Fibroblast of lung (primary cell): ENCODE data around the gene OXGR1. TPM values are rescaled to one million over a fixed set of nuclear protein-coding genes. Genes with fewer than 3 reads are reported as not detected.

Experiments used
- DNase-seq, 2 donors: peaks; one replicate each; pipeline versions ENCODE4 v3.0.0 to v3.0.0-alpha.2; 2010; ENCODE audit warnings: low read depth in 2 of 2
- H2AFZ ChIP-seq: 2 replicates; pipeline ENCODE4 v1.5.1; 2012; ENCODE audit warnings: low read length, control low read depth, inconsistent platforms
- H3K27ac ChIP-seq: 2 replicates; pipeline ENCODE4 v1.5.1; 2011; ENCODE audit warnings: low read length, control low read depth; ENCODE audit not compliant: insufficient read depth
- H3K27me3 ChIP-seq: 2 replicates; pipeline ENCODE4 v1.5.1; 2011; ENCODE audit warnings: mild to moderate bottlenecking, low read length; ENCODE audit not compliant: control insufficient read depth, insufficient read depth
- H3K36me3 ChIP-seq: 2 replicates; pipeline ENCODE4 v1.5.1; 2011; ENCODE audit warnings: low read length; ENCODE audit not compliant: control insufficient read depth, insufficient read depth
- H3K4me1 ChIP-seq: 2 replicates; pipeline ENCODE4 v1.5.1; 2011; ENCODE audit warnings: low read length; ENCODE audit not compliant: control insufficient read depth, insufficient read depth; ENCODE audit errors: extremely low read depth
- H3K4me2 ChIP-seq: 2 replicates; pipeline ENCODE4 v1.5.1; 2011; ENCODE audit warnings: low read length, control low read depth; ENCODE audit not compliant: insufficient read depth; ENCODE audit errors: extremely low read depth
- H3K4me3 ChIP-seq, 4 experiments: fragments of 200-600 bp in 1 of 4; sonication (generic) in 1 of 4; replicated peaks in 1 of 4; 2 replicates each; pipeline ENCODE4 v1.5.1; 2011 to 2016; ENCODE audit warnings: low read length in 4 of 4, low read depth in 3 of 4, mild to moderate bottlenecking in 3 of 4, control low read depth in 2 of 4, inconsistent platforms in 1 of 4, mixed read lengths in 1 of 4; ENCODE audit not compliant: insufficient read depth in 1 of 4; ENCODE audit errors: control extremely low read depth in 1 of 4
- H3K79me2 ChIP-seq: 2 replicates; pipeline ENCODE4 v1.5.1; 2012; ENCODE audit warnings: mild to moderate bottlenecking, low read length, inconsistent platforms; ENCODE audit not compliant: control insufficient read depth, insufficient read depth
- H3K9ac ChIP-seq: 2 replicates; pipeline ENCODE4 v1.5.1; 2011; ENCODE audit warnings: mild to moderate bottlenecking, low read length, control low read depth; ENCODE audit not compliant: insufficient read depth
- H3K9me3 ChIP-seq: 2 replicates; pipeline ENCODE4 v1.5.1; 2012; ENCODE audit warnings: low read depth, low read length; ENCODE audit not compliant: control insufficient read depth, insufficient read depth
- H4K20me1 ChIP-seq: 2 replicates; pipeline ENCODE4 v1.5.1; 2011; ENCODE audit warnings: low read length; ENCODE audit not compliant: control insufficient read depth, insufficient read depth; ENCODE audit errors: extremely low read depth
- EZH2 ChIP-seq: IDR thresholded peaks from 2 replicates; pipeline ENCODE4 v1.5.1; 2012; ENCODE audit warnings: low read length, control low read depth, mild to moderate bottlenecking; ENCODE audit errors: missing control alignments
- polyA plus RNA-seq, 2 donors: library from polyadenylated mRNA; depleted of rRNA in 1 of 2; stranded (reverse) in 1 of 2; unstranded in 1 of 2; fragments of >200 nt; gene quantifications; 2 replicates each; pipeline ENCODE4 v1.2.1, GENCODE V29; 2011 to 2012; ENCODE audit warnings: missing spikeins in 1 of 2
- total RNA-seq: library from RNA; depleted of rRNA; stranded (reverse); fragments of >200 nt; gene quantifications from 2 replicates; pipeline ENCODE4 v1.2.1, GENCODE V29; 2014
- TF ChIP-seq, protein P1 (sequence below), 2 donors: IDR thresholded peaks in 1 of 2; conservative IDR thresholded peaks in 1 of 2; 1 replicate in 1 of 2; 2 replicates in 1 of 2; pipeline ENCODE4 v1.5.1; 2011 to 2012; ENCODE audit warnings: low read length in 2 of 2, control low read depth in 1 of 2, inconsistent platforms in 1 of 2, low read depth in 1 of 2, mild to moderate bottlenecking in 1 of 2

OXGR1 gene
- total and polyA plus RNA-seq, 2 donors (not counting 1 experiment from before 2014, with no cell fraction given) = not detected

DNA sequence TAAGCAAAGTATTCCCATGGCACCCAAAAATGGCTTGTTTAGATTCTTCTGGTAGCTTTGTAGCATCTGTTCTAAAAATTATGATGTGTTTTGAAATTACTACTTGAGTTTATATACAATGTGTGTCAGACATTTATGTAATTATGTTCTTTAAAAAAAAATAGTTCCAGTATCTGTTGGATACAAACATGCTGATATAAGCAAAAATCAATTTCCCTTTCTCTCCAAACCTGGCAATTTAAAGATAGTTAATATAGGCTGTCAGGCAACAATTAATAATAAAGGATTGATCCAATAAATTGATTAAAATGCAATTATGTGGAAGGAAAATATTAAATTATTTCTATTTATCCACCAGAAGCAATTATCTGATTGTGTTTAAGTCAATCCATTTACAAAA, 41.7 kb downstream of the OXGR1 start:
- H3K4me2 ChIP-seq = no peak overlapping the region
- no peak for TF ChIP-seq EZH2
- TF ChIP-seq, protein P1, sequence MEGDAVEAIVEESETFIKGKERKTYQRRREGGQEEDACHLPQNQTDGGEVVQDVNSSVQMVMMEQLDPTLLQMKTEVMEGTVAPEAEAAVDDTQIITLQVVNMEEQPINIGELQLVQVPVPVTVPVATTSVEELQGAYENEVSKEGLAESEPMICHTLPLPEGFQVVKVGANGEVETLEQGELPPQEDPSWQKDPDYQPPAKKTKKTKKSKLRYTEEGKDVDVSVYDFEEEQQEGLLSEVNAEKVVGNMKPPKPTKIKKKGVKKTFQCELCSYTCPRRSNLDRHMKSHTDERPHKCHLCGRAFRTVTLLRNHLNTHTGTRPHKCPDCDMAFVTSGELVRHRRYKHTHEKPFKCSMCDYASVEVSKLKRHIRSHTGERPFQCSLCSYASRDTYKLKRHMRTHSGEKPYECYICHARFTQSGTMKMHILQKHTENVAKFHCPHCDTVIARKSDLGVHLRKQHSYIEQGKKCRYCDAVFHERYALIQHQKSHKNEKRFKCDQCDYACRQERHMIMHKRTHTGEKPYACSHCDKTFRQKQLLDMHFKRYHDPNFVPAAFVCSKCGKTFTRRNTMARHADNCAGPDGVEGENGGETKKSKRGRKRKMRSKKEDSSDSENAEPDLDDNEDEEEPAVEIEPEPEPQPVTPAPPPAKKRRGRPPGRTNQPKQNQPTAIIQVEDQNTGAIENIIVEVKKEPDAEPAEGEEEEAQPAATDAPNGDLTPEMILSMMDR (conservative IDR thresholded peaks at IDR 0.05 in 1 of 2, IDR thresholded peaks at IDR 0.05 in 1 of 2; ENCODE audit: low read depth in 1 of 2, low read length in 2 of 2) = no peak
- no peaks in the 10 kb centered on the region for H3K9me3 ChIP-seq
- H3K36me3 ChIP-seq = no peaks in the 10 kb centered on the region
- no peaks in the 10 kb centered on the region for H3K27me3 ChIP-seq
- no peak overlapping the region for H3K4me3 ChIP-seq
- no peaks in the 10 kb centered on the region for H3K79me2 ChIP-seq
- H2AFZ ChIP-seq = no peak overlapping the region
- no peaks in the 10 kb centered on the region for H3K4me1 ChIP-seq
- H3K27ac ChIP-seq = no peak overlapping the region
- no peak overlapping the region for H3K9ac ChIP-seq
- no peak for DNase-seq
- no peaks in the 10 kb centered on the region for H4K20me1 ChIP-seq

DNA sequence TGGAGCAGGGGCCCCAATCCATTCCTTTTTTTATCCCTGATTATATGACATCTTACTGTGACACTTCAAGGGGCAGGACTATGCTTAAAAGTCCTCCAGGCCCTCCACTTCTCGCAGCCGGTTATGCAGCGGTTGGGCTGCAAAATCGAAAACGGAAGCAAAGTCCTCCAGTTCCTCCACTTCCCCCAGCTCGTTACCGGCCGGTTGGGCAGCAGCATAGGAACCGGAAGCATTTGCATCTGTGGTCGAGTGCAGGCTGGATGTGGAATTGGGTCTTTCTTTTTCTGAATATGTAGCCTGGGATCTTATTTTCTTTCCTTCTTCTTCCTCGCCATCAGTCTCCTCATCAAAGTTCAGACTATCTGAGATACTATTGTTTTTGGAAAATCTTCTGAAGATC, 46.1 kb downstream of the OXGR1 start:
- no peaks in the 10 kb centered on the region for H3K9me3 ChIP-seq

DNA sequence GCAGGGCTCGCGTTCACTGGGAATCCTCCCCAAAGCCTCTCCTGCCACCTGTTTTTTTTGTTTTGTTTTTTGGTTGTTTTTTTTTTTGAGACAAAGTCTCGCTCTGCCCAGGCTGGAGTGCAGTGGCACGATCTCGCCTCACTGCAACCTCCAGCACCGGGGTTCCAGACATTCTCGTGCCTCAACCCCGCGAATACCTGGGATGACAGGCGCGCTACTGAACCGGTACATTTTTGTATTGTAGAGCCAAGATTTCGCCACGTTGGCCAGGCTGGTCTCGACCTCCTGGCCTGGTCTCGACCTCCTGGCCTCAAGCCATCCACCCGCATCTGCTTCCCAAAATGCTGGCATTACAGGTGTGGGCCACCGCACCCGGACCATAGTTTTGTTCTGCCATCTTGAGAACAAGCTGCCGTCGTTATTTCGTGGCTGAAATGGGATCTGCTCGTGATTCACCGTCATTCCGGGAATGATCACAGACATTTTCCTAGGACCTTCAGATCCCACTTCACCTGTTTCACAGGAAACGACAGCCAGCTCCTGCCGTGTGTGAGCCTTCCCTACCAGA, 46.8 kb downstream of the OXGR1 start:
- TF ChIP-seq EZH2 = no peak
- TF ChIP-seq, protein P1 (conservative IDR thresholded peaks at IDR 0.05 in 1 of 2, IDR thresholded peaks at IDR 0.05 in 1 of 2; ENCODE audit: low read depth in 1 of 2, low read length in 2 of 2) = no peak
- Histone ChIP-seq H3K9me3 (no peaks in the 10 kb centered on the region), H3K4me1 (no peaks in the 10 kb centered on the region), H3K4me2 (no peak overlapping the region), H3K36me3 (no peaks in the 10 kb centered on the region), H3K27me3 (no peaks in the 10 kb centered on the region), H3K79me2 (no peaks in the 10 kb centered on the region), H2AFZ (no peak overlapping the region), H4K20me1 (no peaks in the 10 kb centered on the region), H3K4me3 (no peak overlapping the region), H3K27ac (no peak overlapping the region), H3K9ac (no peak overlapping the region)
- DNase-seq = no peak

More for the DNA sequence above, 46.1 kb downstream of the OXGR1 start:
- no peaks in the 10 kb centered on the region for H4K20me1 ChIP-seq
- H3K4me3 ChIP-seq = no peak overlapping the region
- DNase-seq = no peak
- H3K4me2 ChIP-seq = no peak overlapping the region
- no peaks in the 10 kb centered on the region for H3K4me1 ChIP-seq
- no peaks in the 10 kb centered on the region for H3K36me3 ChIP-seq
- no peaks in the 10 kb centered on the region for H3K27me3 ChIP-seq
- no peak overlapping the region for H3K27ac ChIP-seq
- H3K79me2 ChIP-seq = no peaks in the 10 kb centered on the region
- TF ChIP-seq EZH2 = no peak
- TF ChIP-seq, protein P1 (conservative IDR thresholded peaks at IDR 0.05 in 1 of 2, IDR thresholded peaks at IDR 0.05 in 1 of 2; ENCODE audit: low read depth in 1 of 2, low read length in 2 of 2) = no peak
- no peak overlapping the region for H3K9ac ChIP-seq
- no peak overlapping the region for H2AFZ ChIP-seq
